Type B pancreatic cell (in vitro differentiated cells): ENCODE data around the gene CWC27. TPM values are rescaled to one million over a fixed set of nuclear protein-coding genes. Genes with fewer than 3 reads are reported as not detected.

Source experiments
- DNase-seq: peaks from one replicate; pipeline ENCODE4 v3.0.0; 2021; ENCODE audit warnings: mixed read lengths; ENCODE audit not compliant: unreplicated experiment; ENCODE audit errors: extremely low spot score
- H3K27ac Mint-ChIP-seq: 2 replicates; pipeline ENCODE4 v1.8.0; 2021; ENCODE audit warnings: mild to moderate bottlenecking, mixed read lengths
- H3K27me3 Mint-ChIP-seq: 2 replicates; pipeline ENCODE4 v1.8.0; 2021; ENCODE audit warnings: mixed read lengths
- H3K36me3 Mint-ChIP-seq: 2 replicates; pipeline ENCODE4 v1.8.0; 2021; ENCODE audit warnings: mixed read lengths
- H3K4me1 Mint-ChIP-seq: one replicate; pipeline ENCODE4 v1.8.0; 2021; ENCODE audit warnings: mixed read lengths; ENCODE audit not compliant: unreplicated experiment
- H3K4me3 Mint-ChIP-seq: 2 replicates; pipeline ENCODE4 v1.8.0; 2021; ENCODE audit warnings: mild to moderate bottlenecking, mixed read lengths
- H3K9me3 Mint-ChIP-seq: 2 replicates; pipeline ENCODE4 v1.8.0; 2021; ENCODE audit warnings: mixed read lengths
- CTCF ChIP-seq: fragments of 200-600 bp; sonication (generic); conservative IDR thresholded peaks from 2 replicates; pipeline ENCODE4 v1.5.0; 2021; ENCODE audit warnings: antibody characterized with exemption, mild to moderate bottlenecking
- total RNA-seq: library from RNA; stranded (reverse); gene quantifications from 2 replicates; pipeline ENCODE4 v1.2.1, GENCODE V29; 2021; ENCODE audit warnings: low replicate concordance

CWC27 gene
- total RNA-seq, 1 donor from 2014 or later: 32.0 TPM

- Mint-ChIP-seq H3K9me3 (no peaks in the 10 kb centered on the region), H3K27ac (no peak overlapping the region), H3K36me3 (peaks cover 15% of the 10 kb centered on the region), H3K27me3 (no peaks in the 10 kb centered on the region), H3K4me1 (no peaks in the 10 kb centered on the region), H3K4me3 (no peak overlapping the region)
- no peak for TF ChIP-seq CTCF
- no peak for DNase-seq
These were observed 23.8 kb upstream of the CWC27 start for GRCh38 chr5:64744914-64745313.

DNA sequence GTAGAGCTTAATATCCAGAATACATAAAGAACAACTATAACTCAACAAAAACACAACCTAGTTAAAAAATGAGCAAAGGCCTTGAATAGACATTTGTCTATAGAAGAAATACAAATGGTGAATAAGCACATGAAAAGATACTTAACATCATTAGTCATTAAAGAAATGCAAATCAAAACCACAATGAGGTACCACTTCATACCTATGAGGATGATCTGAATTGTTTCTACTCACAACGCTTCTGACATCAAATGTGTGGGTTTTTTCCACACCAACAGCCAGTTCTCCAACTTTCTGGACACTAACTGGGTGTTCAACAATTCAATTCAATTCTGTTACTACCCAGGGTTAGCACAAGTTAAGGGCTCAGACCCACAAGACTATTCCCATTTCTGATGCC, 22.3 kb upstream of the CWC27 start:
- no peak for TF ChIP-seq CTCF
- no peak for DNase-seq
- Mint-ChIP-seq H3K4me1 (no peaks in the 10 kb centered on the region), H3K27me3 (no peaks in the 10 kb centered on the region), H3K9me3 (no peaks in the 10 kb centered on the region), H3K4me3 (no peak overlapping the region), H3K36me3 (peaks cover 18% of the 10 kb centered on the region), H3K27ac (no peak overlapping the region)

GRCh38 chr5:64749385-64749784, 19.3 kb upstream of the CWC27 start:
- Mint-ChIP-seq H3K4me1 (no peaks in the 10 kb centered on the region), H3K36me3 (peaks cover 22% of the 10 kb centered on the region), H3K4me3 (no peak overlapping the region), H3K27ac (no peak overlapping the region), H3K9me3 (no peaks in the 10 kb centered on the region), H3K27me3 (no peaks in the 10 kb centered on the region)
- no peak for DNase-seq
- no peak for TF ChIP-seq CTCF

DNA sequence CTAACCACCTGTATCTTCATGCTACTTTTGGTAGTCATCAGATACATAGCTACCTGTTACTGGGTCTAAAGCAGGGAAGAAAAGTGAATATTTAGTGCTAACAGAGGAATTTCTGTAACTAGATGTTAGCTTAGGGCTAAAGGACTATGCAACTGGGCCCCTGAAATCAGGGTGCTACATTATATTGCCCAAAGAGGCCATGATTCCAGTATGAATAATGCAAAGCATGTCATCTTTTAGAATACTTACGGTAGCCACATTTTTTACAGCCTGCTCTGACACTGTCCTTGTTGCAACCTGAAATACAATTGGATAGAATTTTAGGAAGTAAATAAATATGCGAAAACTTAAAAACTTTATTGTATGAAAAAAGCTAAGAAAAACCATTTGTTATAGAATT, 14.7 kb upstream of the CWC27 start:
- Mint-ChIP-seq H3K27me3 (no peaks in the 10 kb centered on the region), H3K27ac (no peak overlapping the region), H3K4me1 (no peaks in the 10 kb centered on the region), H3K4me3 (no peak overlapping the region), H3K9me3 (no peaks in the 10 kb centered on the region), H3K36me3 (peaks cover 21% of the 10 kb centered on the region)
- DNase-seq: no peak
- no peak for TF ChIP-seq CTCF

DNA sequence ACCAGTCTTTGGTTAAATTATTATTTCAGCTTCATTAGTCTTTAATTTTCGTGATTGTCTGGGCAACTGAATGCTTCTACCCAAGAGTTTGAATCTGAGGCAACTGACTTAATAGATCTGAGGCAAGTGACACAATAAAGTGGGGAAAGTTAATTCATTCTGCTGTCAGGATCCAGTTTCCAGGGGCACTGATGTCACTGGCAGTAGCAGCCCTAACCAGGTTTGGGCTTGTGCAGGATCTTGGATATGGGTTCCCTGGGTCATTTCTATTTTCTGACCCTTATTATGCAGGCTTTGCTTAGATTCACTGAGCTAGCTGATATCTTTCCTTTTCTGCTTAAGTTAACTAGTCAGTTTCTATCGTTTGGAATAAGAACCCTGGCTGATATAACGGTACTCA, 9.8 kb upstream of the CWC27 start:
- Mint-ChIP-seq H3K9me3 (no peaks in the 10 kb centered on the region), H3K4me3 (no peak overlapping the region), H3K27ac (no peak overlapping the region), H3K27me3 (no peaks in the 10 kb centered on the region), H3K36me3 (peaks cover 8% of the 10 kb centered on the region), H3K4me1 (peaks cover 12% of the 10 kb centered on the region)
- no peak for DNase-seq
- TF ChIP-seq CTCF: no peak
